Vagina (tissue), 2 donors: Measurements from ENCODE around the gene ORC4.
"Not testable (repeated sequence)": the region's sequence is repeated elsewhere in the genome, so short reads cannot be mapped to it uniquely, and the experiment has no call there.

Source experiments
- POLR2A ChIP-seq, 2 donors: fragments of 450-650 bp; IDR thresholded peaks; one replicate each; pipeline ENCODE4 v1.6.1; 2017; ENCODE audit warnings: antibody characterized with exemption in 2 of 2, mild to moderate bottlenecking in 2 of 2, moderate library complexity in 2 of 2
- POLR2AphosphoS5 ChIP-seq, 2 donors: sonication (generic); formaldehyde crosslinking; IDR thresholded peaks; one replicate each; pipeline ENCODE4 v1.9.0; 2017; ENCODE audit warnings: antibody characterized with exemption in 2 of 2, mild to moderate bottlenecking in 2 of 2, low read depth in 1 of 2; ENCODE audit not compliant: insufficient read depth in 1 of 2

DNA sequence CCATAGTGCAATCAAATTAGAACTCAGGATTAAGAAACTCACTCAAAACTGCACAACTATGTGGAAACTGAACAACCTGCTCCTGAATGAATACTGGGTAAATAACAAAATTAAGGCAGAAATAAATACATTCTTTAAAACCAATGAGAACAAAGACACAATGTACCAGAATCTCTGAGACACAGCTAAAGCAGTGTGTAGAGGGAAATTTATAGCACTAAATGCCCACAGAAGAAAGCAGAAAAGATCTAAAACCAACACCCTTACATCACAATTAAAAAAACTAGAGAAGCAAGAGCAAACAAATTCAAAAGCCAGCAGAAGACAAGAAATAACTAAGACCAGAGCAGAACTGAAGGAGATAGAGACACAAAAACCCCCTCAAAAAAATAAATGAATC is 18.1 kb downstream of the ORC4 start:
- TF ChIP-seq POLR2A (IDR thresholded peaks at IDR 0.05); POLR2AphosphoS5 (IDR thresholded peaks at IDR 0.05; ENCODE audit: insufficient read depth in 1 of 2, low read depth in 1 of 2): not testable (repeated sequence)
